GM19395 (cell line): ENCODE data around the gene PFN3.

Experiments used
- ATAC-seq: cut with Tn5 transposase; IDR thresholded peaks from one replicate; pipeline ENCODE4 v1.9.1; 2021; ENCODE audit warnings: mild to moderate bottlenecking, moderate library complexity; ENCODE audit not compliant: unreplicated experiment

Gene PFN3

DNA sequence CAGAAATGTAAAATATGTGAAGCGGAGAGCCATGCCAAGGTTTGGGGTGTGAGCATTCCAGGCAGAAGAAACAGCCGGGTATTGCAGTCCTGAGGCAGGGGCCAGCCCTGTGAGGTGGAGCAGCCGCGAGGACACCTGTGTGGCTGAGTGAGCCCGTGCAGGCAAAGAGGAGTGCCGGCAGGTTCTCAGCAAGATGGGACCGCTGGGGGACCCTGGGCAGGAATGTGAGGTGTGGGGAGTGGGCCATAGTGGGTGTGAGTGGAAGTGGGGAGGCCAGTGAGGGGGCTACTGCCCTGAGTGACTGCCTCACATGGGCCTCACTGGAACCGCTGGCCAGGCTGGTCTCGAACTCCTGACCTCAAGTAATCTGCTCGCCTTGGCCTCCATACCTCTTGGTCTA, 38.0 kb upstream of the PFN3 start:
- ATAC-seq = no peak

DNA sequence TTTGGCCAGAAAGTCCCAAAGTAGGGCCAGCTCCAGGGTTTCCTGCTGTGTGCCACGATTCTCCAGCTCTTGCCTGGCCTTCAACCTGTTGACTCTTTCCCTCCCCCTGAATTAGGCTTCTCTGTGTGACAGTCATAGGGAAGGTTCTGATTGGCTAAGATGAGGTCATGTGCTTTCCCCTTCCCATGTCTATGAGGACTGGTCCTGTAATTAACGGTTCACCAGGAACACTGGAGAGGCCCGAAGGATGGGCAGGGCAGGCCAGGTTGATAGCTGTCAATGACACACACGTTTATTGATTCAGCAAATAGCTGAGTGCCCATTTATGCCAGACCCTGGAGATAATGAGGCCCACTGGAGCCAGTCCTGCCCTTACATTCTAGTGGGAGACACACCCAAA, 37.2 kb upstream of the PFN3 start:
- no peak for ATAC-seq

DNA sequence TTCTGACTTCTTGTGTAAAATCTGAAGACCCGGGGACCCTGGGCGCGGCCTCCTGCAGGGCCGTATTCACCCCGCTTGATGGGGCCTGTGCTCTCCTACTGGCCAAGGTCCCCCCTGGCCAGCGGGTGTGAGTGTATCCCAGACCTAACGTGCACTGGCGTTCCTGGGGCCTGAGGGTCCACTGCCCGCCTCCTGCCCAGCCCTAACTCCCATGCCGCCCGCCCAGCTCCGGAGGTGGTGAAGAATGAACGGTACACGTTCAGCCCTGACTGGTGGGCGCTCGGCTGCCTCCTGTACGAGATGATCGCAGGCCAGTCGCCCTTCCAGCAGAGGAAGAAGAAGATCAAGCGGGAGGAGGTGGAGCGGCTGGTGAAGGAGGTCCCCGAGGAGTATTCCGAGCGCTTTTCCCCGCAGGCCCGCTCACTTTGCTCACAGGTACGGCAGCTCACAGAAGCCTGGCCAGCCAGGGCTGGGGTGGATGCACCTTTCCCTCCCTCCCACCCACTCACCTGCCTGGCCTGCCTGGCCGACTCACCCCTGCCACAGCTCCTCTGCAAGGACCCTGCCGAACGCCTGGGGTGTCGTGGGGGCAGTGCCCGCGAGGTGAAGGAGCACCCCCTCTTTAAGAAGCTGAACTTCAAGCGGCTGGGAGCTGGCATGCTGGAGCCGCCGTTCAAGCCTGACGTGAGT, 35.5 kb upstream of the PFN3 start:
- ATAC-seq = no peak

DNA sequence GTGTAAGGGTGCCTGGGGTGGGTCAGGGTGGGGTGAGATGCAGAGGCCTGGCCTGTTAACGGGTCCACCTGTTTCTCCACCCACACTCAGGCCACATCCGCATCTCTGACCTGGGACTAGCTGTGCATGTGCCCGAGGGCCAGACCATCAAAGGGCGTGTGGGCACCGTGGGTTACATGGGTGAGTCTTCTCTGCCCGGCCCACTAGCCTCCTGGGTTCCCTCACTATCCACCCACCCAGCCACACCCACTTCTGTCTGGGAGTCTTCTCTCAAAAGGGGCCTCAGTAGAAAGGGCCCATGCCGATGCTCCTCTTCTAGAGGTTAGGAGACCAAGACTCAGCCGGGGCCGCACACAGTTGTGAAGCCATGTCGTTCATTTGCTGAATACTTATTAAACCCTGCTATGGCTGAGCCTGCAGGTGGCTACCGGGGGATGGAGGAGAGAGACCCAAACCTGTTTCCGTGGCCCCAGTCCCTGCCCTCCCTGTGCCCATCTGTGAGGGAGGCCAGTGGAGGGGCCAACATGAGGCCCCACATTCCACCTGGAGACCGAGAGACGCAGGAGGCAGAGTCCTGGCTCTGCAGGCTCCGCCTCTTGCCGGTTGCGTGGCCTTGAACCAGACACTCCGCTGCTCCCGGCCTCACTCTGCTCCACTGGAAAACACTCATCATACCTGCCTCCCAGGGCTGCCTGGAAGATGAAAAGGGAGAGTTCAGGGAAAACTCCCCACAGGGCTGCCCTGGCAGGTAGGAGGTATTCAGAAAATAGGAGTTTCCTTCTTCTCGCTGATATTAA, 34.7 kb upstream of the PFN3 start:
- no peak for ATAC-seq

DNA sequence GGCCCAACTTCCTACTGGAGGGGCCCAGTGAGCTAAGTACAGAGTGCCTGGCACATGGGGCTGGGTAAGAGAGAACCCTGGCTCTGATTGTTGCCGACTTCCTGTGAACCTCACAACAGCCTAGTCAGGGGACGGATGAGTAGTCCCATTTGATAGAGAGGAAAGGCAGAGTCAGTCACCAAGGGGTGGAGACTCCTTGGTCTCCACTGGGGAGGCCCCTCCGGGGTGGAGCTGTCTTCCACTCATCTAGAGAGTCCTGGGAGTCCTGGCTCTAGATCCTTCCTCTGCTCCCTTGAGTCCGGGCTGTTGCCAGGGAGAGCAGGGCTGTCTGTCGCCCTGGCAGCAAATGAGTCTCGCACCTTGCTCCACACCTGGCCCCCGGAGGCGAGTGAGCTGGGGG, 34.0 kb upstream of the PFN3 start:
- ATAC-seq = no peak

DNA sequence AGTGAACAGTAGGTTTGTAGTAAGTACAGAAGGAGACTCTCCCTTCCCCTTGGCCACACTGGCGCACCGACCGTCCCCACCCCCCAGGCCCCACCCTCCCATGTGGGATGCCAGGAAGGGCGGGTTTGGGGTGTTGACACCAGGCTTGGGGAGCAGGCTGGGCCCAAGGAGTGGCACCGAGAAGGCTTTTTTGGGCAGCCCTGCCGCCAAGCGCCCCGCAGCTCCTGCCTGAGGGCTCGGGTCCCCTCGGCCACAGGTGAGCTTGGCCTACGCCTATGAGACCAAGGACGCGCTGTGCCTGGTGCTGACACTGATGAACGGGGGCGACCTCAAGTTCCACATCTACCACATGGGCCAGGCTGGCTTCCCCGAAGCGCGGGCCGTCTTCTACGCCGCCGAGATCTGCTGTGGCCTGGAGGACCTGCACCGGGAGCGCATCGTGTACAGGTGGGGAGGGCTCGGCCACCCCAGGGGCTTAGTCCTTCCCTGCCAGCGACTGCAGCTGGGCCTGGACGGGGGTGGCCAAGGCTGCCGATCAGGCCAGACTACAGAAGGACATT, 33.3 kb upstream of the PFN3 start:
- no peak for ATAC-seq

DNA sequence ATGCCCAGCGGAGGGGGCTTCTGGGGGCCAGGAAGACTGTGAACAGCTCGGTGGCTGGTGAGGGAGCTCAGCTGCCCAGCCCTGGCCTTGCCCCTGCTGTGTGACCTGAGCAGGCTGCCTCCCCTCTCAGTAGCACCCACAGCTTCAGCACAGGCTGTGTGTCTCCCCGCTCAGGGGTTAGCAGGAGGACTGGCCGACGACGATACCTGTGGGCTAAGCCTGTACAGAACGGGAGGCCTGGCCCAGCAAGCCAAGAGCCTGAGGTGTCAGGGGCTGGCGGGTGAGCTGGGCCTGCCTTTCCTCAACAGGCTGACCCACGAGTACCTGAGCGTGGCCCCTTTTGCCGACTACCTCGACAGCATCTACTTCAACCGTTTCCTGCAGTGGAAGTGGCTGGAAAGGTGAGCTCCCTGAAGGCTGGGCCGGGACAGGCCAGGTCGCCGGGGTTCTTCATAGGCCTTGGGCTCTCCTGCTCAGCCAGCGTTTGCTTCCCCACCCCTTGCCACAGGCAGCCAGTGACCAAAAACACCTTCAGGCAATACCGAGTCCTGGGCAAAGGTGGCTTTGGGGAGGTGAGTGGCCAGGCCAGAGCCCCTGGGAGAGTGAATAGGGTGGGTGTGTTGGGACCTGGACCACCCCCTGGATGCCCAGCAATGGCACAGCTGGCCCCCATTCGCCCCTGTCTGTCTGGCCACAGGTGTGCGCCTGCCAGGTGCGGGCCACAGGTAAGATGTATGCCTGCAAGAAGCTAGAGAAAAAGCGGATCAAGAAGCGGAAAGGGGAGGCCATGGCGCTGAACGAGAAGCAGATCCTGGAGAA, 32.6 kb upstream of the PFN3 start:
- ATAC-seq = no peak

DNA sequence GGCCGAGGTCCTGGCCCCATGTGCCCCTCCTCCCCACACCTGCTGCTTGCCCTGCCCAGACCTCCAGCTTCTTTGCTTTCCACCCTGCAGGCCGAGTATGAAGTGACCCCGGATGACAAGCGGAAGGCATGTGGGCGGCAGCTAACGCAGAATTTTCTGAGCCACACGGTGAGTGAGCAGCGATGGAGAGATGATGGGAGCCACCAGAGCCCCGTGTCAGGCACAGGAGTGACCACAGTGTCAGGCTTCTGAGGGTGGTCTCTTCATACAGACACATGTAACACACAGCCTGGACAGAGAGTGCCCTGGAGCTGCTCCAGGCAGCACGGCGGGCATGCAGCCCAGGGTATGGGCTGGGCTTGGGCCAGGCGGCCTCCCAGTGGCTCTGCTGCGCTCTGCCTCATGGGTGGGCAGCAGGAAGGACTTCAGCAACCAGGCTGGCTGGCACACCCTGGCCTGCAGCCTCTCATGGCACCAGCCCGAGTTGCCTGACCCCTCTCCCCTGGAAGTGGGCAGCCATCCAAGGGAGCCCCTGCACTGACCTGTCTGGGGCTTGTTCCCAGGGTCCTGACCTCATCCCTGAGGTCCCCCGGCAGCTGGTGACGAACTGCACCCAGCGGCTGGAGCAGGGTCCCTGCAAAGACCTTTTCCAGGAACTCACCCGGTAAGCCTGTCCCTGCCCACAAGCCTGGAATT, 31.8 kb upstream of the PFN3 start:
- no peak for ATAC-seq

DNA sequence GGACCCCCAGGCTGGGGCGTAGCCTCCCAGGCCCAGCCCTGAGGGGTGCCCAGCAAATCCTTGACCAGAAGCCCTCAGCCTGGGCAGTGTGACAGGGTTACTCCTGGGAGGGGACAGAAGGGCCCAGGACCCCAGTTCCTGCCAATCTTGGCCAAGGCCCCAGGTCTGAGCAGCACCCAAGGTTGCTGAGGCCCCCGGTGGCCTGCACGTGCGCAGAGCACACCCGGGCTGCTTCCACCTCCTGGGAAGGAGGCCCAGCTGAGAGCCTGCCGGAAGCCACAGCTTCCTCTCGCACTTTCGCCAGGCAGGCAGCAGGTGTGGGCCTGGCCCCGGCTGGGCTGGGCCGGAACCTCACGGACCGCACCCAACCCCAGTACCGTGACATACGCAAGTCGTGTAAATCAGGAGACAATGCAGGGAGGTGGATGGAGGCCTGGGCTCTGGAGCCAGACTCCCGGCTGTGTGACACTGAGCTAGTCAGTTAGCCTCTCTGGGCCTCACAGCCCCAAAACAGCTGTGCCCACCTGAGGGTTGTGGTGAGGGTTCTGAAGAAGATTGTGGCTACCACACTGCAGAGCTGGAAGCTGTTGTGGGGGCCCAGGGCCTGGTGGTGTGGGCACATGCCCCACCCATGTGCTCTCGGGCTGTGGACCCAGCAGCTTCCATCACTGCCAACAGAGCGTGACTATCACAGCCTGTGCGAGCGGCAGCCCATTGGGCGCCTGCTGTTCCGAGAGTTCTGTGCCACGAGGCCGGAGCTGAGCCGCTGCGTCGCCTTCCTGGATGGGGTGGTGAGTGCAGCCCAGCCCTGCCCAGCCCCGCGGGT, 31.1 kb upstream of the PFN3 start:
- peak; percentile 50 for ATAC-seq

DNA sequence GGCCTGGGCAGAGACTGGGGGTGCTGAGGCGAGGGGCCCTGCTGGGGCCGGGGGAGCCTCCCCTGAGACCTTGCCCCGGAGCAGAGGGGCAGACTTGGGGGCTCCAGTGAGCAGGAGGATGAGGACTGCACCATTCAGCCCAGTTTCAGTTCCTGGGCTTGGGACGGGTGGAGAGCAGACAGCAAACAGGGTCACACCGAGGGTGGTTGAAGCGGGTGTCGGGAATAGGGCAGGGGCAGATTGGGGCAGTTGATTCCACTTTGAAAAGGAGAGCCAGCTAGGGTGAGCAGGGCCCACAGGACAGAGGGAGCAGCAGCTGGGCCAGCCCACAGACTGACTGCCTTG, 30.5 kb upstream of the PFN3 start:
- ATAC-seq = no peak

DNA sequence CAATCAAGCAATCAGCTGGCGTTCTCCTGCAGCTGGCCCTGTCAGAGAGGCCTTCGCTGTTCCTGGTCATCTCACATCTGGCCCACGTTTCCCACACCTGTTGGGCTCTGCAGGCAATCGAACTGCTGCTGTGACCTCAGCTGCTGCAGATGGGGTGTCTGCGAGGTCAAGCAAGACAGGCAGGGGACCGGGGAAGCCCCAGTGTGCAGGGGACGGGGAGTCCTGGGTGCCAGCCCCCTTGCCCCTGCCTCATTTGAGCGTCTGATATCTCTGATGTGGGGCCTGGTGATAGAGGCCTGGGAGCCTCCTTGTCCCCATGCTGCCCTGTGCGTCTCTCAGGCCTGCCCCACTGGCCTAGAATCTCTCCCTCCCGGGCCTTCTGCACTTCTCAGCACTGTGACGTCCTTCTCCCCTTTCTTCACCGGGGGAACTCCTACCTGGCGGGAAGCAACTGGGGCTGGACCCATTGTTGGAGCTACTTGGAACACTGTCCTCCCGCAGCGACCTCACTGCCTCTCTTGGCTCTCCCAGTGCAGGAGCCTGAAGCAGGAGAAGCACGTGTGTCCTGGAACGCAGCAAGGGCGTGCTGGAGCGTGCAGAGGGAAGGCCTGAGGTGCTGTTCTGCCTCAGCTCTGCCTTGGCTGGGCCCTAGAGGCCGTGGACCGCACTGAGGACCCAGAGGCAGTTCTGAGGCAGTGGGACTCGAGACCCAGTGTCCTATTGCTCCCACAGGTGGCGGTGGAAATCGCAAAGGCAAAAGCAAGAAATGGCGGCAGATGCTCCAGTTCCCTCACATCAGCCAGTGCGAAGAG, 29.9 kb upstream of the PFN3 start:
- ATAC-seq = no peak

DNA sequence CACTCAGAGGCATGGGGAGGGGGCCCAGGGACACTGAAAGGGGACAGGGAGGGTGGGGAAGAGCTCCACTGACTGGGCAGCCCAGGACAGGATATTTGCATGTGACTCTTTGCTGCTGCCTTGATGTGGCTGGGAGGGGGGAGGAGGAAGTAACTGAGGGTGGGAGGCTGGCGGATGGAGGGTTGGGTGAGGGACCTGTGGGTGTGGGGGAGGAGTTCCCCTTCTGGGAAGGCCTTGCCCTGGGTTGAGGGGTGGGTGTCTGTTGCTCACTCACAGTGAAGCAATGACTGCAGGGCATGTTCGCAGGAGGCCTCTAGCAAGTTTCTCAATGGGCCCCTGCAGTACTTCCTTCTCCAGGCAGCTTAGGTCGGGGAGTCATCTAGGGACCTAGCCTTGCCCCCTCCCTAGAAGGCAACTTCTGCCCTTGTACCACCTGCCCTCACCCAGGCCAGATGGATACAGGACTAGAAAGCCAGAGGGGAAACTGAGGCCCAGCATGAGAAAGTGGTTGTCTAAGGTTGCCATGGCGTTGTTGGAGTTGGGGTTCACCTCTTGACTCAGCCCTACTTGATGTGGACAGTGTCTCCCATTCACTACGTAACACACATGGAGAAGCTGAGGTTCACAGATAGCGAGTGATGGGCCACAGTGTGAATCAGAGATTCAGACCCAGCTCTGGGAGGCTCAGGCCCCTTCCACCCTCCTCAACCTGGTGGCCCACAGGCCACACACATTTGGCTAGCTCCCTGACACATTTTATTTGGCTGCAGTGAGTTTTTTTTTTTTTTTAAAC, 29.0 kb upstream of the PFN3 start:
- ATAC-seq = no peak

DNA sequence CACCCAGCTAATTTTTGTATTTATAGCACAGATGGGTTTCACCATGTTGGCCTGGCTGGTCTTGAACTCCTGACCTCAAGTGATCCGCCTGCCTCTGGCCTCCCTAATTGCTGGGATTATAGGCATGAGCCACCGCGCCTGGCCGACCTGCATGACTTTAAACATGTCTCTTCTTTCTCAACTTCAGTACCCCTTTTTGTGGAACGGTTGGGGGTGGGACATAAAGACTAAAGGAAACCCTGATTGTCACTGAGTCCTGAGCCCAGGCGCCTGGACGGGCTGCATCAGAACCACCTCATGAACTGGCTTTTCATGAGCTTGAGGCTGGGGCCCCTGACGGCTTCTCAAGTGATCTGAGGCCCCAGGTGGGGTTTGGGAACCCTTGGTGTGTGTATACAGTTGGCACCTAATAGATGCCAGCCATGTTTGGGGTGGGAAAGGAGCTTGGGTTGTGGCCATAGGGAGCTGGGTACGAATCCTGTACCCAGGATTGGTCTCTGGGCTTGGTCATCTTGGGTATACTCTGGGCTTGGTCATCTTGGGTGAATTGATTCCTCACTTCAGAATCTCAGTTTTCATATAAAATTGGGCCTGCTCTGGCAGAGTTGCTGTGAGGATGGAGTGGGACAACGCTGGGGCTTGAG, 28.2 kb upstream of the PFN3 start:
- ATAC-seq = no peak

DNA sequence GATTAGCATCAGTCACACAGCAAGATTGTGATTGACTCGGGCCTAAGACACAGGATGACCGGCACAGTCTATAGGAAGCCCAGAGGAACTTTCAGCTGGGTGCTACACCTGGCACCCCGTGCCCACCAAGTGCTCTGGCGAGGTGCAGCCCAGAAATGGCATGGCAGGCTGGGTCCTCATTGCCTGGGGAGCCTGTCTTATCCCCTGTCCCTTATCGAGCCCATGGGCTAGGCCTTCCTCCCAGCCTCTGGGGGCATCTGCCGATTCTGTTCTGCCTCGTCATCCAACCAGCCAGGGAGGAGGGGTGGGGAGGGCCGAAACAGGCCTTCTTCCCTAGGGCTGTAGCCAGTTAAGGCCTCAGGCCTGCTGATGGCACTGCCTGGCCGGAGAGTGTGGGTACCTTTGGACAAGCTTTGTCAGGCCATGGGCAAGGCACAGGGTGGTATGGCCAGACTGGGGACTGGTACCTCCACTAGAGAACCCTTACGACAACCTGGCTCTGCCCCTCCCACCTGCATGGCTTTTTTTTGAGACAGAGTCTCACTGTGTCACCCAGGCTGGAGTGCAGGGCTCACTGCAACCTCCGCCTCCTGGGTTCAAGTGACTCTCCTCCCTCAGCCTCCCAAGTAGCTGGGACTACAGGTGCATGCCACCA, 27.6 kb upstream of the PFN3 start:
- no peak for ATAC-seq

DNA sequence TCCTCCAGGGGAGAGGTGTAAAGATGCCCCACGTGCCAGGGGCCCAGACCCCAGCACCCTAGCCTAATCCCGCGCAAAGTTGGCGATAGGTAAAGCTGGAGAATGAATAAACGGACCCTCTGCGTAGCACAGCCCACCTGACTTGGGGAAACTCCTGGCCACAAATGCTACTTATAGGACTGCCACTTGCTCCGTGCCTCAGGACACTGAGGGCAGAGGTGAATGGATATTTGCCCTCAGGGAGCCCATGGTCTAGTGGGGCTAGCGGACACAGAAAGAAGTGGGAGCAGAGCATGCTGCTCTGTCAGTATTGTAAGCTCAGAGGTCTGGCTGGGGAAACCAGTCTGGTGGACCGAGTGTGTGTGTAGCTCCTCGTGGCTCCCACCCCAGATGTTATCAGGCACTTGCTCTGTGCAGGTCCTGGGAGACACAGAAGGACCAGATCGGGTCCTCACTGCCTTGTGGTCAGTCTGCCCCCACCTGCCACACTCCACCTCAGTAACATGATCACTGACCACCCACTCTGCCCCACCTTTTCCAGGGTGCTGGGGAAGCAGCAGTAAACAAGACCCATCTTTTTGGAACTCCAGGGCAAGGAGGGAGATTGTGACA, 26.9 kb upstream of the PFN3 start:
- ATAC-seq = no peak

DNA sequence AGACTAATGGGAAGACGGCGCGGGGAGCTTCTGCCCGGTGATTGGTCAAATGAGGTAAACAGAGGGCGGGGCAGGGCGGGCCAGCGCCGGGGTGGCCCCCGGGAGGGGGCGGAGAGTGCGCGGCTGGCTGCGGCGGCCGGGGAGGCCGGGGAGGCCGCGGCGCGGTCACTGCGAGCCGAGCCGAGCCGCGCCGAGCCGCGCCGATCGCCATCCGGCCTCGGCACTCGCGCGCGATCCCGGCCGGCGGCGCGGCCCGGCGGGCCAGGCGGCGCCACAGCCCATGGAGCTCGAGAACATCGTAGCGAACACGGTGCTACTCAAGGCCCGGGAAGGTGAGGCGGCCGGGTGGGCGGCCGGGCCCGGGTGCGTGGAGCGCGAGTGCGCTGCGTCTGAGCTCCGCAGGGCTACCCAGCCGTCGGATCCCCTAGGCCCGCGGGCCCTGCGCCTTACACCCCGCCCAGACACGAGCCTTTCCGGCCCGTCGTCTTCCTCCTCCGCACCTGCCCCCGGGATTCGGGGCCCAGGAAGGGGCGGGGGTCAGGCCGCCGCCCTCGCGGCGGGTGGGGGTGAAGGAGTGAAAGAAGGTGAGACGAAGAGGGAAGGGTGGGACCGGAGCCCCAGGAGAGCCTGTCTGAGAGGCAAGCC, 26.2 kb upstream of the PFN3 start, which contains the start of gene GRK6:
GRK6 (plus strand) TSS at position 111 of the 645 bp plus-strand sequence; CDS start at position 281, 170 bp downstream.
- no peak for ATAC-seq
